MG63 (cell line): ENCODE results near the gene PGAM4. TPM values are rescaled to one million over a fixed set of nuclear protein-coding genes. Genes with fewer than 3 reads are reported as not detected.
"Not testable (repeated sequence)": the region's sequence is repeated elsewhere in the genome, so short reads cannot be mapped to it uniquely, and the experiment has no call there.

Experiments
- DNase-seq: peaks from one replicate; pipeline ENCODE4 v3.0.0-alpha.2; 2020
- H3K27me3 ChIP-seq: fragments of 250-450 bp; sonication (Bioruptor Pico); 2 replicates; pipeline ENCODE4 v1.5.1; 2020; ENCODE audit warnings: mild to moderate bottlenecking, moderate library complexity
- H3K36me3 ChIP-seq: fragments of 250-450 bp; sonication (Bioruptor Pico); 2 replicates; pipeline ENCODE4 v1.5.1; 2020; ENCODE audit warnings: mild to moderate bottlenecking, moderate library complexity
- H3K4me3 ChIP-seq: fragments of 250-450 bp; sonication (Bioruptor Pico); 2 replicates; pipeline ENCODE4 v1.5.1; 2020; ENCODE audit warnings: mild to moderate bottlenecking, moderate library complexity
- H3K9me3 ChIP-seq: fragments of 250-450 bp; sonication (Bioruptor Pico); 2 replicates; pipeline ENCODE4 v1.5.1; 2020; ENCODE audit warnings: mild to moderate bottlenecking, moderate library complexity
- total RNA-seq: library from RNA; depleted of rRNA; stranded (reverse); fragments of >200 nt; shearing (Covaris generic); gene quantifications from 2 replicates; pipeline ENCODE4 v1.2.3, GENCODE V29; 2014; ENCODE audit warnings: low replicate concordance; rRNA removed

The PGAM4 gene
- total RNA-seq, 1 experiment from 2014 or later = not detected

GRCh38 chrX:77938083-77938680 lies 31.3 kb downstream of the PGAM4 start:
- no peak for DNase-seq
- Histone ChIP-seq H3K27me3 (no peaks in the 10 kb centered on the region), H3K4me3 (no peak overlapping the region), H3K9me3 (no peaks in the 10 kb centered on the region), H3K36me3 (no peaks in the 10 kb centered on the region)

- Histone ChIP-seq H3K4me3 (no peak overlapping the region), H3K27me3 (no peaks in the 10 kb centered on the region), H3K9me3 (no peaks in the 10 kb centered on the region), H3K36me3 (no peaks in the 10 kb centered on the region)
- no peak for DNase-seq
These were observed 32.1 kb downstream of the PGAM4 start for GRCh38 chrX:77937291-77937690.

GRCh38 chrX:77936299-77936698 lies 33.1 kb downstream of the PGAM4 start:
- DNase-seq = no peak
- Histone ChIP-seq H3K27me3 (no peaks in the 10 kb centered on the region), H3K36me3 (no peaks in the 10 kb centered on the region)

GRCh38 chrX:77935886-77936285 lies 33.6 kb downstream of the PGAM4 start:
- no peak for DNase-seq
- Histone ChIP-seq H3K27me3 (no peaks in the 10 kb centered on the region), H3K4me3 (no peak overlapping the region), H3K9me3 (no peaks in the 10 kb centered on the region), H3K36me3 (no peaks in the 10 kb centered on the region)

More at GRCh38 chrX:77936299-77936698, 33.1 kb downstream of the PGAM4 start:
- no peak overlapping the region for H3K4me3 ChIP-seq
- H3K9me3 ChIP-seq = no peaks in the 10 kb centered on the region

GRCh38 chrX:77930581-77930980 lies 38.9 kb downstream of the PGAM4 start:
- Histone ChIP-seq H3K36me3 (no peaks in the 10 kb centered on the region), H3K27me3 (no peaks in the 10 kb centered on the region), H3K9me3 (no peaks in the 10 kb centered on the region), H3K4me3 (no peak overlapping the region)
- no peak for DNase-seq

- H3K9me3 ChIP-seq = no peaks in the 10 kb centered on the region
- no peaks in the 10 kb centered on the region for H3K27me3 ChIP-seq
- no peak overlapping the region for H3K4me3 ChIP-seq
- no peak for DNase-seq
- H3K36me3 ChIP-seq = no peaks in the 10 kb centered on the region
These were observed 43.7 kb downstream of the PGAM4 start for GRCh38 chrX:77925764-77926163.

GRCh38 chrX:77924320-77924859 lies 45.0 kb downstream of the PGAM4 start:
- H3K36me3 ChIP-seq = no peaks in the 10 kb centered on the region
- no peak overlapping the region for H3K4me3 ChIP-seq
- no peaks in the 10 kb centered on the region for H3K27me3 ChIP-seq
- no peak for DNase-seq
- H3K9me3 ChIP-seq = no peaks in the 10 kb centered on the region

- H3K9me3 ChIP-seq = no peaks in the 10 kb centered on the region
- H3K27me3 ChIP-seq = no peaks in the 10 kb centered on the region
- H3K4me3 ChIP-seq = no peak overlapping the region
- H3K36me3 ChIP-seq = no peaks in the 10 kb centered on the region
- DNase-seq = no peak
These were observed 46.7 kb downstream of the PGAM4 start for GRCh38 chrX:77922787-77923186.

- not testable (repeated sequence) for H3K27me3 ChIP-seq, H3K9me3 ChIP-seq, H3K4me3 ChIP-seq, DNase-seq, H3K36me3 ChIP-seq
These were observed 50.1 kb downstream of the PGAM4 start for GRCh38 chrX:77919370-77919769.

- DNase-seq = no peak
- Histone ChIP-seq H3K9me3 (no peaks in the 10 kb centered on the region), H3K36me3 (no peaks in the 10 kb centered on the region), H3K27me3 (no peaks in the 10 kb centered on the region), H3K4me3 (no peak overlapping the region)
These were observed 50.9 kb downstream of the PGAM4 start for GRCh38 chrX:77918568-77918967.

Other genes with a start within 250 kb of the PGAM4 start
- gene ATRX, start 183.4 kb downstream of the PGAM4 start, total RNA-seq = 17.1 and 44.3 TPM in 2 replicates
- gene MAGT1, start 74.2 kb downstream of the PGAM4 start, total RNA-seq = 72.7 and 103 TPM in 2 replicates
- gene COX7B, start 70.2 kb downstream of the PGAM4 start, total RNA-seq = 355 and 444 TPM in 2 replicates
- 4.2 and 6.4 TPM in 2 replicates for gene ATP7A, start 58.9 kb downstream of the PGAM4 start, total RNA-seq
- 328 and 387 TPM in 2 replicates for gene PGK1, start 134.6 kb upstream of the PGAM4 start, total RNA-seq
- 31.0 and 34.9 TPM in 2 replicates for gene TAF9B, start 170.0 kb upstream of the PGAM4 start, total RNA-seq